Stimulated activated CD8-positive, alpha-beta memory T cell treated with anti-CD3 and anti-CD28 coated beads, Interleukin-7, amount 100 ng/mL, for 4 hours (primary cell): ENCODE data around the gene FHIT.

ENCODE experiments used
- DNase-seq, 2 donors: peaks; one replicate each; pipeline ENCODE4 v3.0.0-alpha.2; 2020; ENCODE audit warnings: low read depth in 2 of 2

Gene FHIT

DNA sequence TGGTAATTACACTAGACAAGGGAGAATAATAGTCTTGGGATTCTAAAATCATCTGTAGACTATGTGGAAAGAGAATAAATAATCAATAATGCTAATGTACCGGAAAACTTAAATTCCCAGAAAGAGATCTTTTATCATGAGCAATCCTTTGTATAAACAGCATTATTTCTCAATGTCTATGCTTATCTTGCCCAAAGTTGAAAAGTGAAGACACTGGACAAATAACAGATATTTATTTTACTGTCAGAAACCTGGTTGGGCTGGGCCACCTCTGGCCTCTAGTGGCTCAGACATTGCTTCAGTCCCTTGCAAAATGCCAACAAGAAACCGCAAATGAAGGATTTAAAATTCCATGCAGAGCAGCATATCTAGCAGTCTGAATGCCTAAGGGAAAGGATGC is 409.9 kb downstream of the FHIT start:
- no peak for DNase-seq

DNA sequence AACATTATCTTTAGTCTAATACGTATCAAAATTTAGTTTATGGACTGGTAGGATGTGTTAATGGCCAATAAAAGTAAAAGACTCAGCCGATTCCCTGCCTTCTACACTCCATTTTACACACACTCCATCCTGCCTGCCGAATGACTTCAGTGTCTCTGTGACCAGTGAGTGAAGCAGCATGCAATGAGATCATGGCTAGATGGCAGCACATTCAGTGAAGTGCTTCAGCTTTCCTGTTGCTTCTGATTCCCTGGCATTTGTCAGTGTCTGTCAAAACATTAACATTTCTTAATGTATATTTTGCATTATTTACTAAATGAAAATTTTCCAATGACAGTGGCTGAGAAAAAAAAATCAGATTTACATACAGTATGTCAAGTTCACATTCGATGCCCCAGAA is 412.0 kb downstream of the FHIT start:
- no peak for DNase-seq

- DNase-seq = no peak
Measured at GRCh38 chr3:60835796-60836195, 415.5 kb downstream of the FHIT start.

DNA sequence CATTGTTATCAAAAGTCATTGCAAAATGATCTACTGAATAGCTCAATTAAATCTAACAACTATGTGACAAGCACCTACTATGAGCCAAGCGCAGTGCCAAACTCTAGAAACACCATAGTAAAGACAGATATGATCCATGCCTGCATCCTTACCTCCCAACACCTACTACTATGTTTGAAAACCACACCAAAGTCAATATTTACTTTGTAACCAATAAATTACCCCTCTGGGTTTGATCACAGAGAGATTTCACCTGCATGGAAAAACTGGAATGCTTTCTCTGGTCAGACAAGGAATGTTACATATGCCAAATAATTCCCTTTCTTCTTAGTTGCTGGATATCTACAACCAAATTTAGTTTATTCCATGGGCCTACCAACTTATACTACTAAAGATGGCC is 422.2 kb downstream of the FHIT start:
- no peak for DNase-seq

- DNase-seq = no peak
Measured at GRCh38 chr3:60827666-60828065, 423.6 kb downstream of the FHIT start.

GRCh38 chr3:60826511-60826910 is 424.7 kb downstream of the FHIT start:
- DNase-seq = no peak

- DNase-seq = no peak
Measured at GRCh38 chr3:60812502-60812901, 438.8 kb downstream of the FHIT start.

- DNase-seq = no peak
Measured at GRCh38 chr3:60810881-60811280, 440.4 kb downstream of the FHIT start.

GRCh38 chr3:60809857-60810610 is 441.2 kb downstream of the FHIT start:
- no peak for DNase-seq

DNA sequence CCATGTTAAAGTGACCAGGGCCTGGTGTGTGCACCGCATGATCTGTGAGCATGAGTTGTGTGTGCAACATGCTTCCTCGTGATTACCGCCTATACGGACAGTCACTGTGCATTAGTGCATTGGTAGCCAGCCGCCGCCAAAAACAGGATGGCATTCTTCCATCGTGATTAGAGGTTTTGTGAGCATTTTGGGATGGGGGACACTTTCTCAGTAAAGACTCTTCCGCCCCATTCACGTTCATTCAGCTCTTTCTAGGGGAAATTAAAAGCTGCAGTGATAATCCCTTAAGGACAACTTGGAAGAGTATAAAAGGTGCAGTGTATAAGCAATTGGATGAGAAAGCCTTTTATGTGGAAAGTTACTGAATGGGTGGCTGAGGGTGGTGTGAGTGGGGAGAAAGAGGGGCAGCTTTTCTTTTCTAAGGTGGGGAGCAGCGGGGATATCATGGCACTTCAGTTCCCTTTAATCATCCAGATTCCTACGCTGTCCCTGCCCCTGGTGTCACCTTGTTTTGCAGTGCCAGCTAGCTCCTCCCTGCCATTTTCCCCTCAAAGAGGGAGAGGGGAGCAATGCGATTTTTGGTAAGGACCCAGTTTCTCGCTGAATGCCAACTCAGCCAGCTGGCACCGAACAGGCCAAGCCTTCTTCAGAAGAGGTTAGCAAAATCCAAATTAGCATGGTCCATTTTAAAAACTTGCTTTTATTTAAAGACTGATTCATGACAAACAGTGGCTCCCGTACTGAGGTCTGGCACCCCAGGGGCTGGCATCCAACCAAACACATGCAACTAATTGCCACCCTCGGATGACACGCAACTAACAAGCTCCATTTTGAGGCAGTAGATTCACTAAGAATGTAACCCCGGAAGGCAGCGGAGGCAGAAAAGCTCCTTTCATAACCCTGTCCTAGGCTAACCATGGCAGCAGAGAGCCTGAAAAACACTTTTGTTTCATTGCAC is 447.8 kb downstream of the FHIT start:
- no peak for DNase-seq

- DNase-seq = no peak
Measured at GRCh38 chr3:60801307-60801706, 449.9 kb downstream of the FHIT start.

DNA sequence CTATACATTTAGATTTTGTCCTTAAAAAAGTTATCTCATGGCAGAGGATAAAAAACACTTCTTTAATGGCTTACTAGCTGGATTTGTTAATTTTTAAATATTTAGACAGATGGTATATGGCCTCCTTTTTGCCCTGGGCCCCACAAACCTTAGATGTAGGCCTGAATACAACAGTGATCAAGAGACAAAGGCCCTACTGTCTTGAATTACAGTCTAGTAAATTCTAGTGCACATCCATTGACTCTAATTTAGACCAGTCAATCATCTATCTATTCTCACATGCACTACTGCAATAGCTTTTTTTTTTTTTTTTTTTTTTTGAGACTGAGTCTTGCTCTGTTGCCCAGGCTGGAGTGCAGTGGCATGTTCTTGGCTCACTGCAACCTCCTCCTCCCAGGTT is 452.8 kb downstream of the FHIT start:
- no peak for DNase-seq

DNA sequence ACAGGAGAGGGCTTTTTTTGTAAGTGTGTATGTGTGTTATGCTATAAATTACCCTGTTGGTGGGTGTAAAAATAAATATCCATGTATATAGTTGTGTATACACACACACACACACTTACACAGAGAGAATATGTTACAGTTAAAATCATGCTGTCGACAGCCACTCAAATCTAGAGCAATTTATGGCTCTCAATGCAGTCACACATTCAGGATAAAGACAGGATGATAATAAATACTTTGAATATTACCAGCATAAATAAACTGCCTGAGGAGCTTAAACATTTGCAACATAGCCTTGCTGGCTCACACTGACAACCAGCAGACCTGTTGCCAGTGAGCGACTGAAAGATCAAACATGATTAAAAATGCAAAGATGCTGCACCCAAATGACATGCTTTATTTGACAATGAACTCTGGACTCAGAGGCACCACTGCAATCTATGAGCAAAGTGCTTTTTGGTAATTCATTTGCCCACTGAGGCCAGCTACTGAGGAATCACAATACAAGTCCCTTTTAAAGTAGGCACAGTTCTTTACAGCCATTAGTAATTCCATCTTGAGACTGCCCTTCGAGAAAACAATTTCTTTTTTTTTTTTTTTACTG is 458.9 kb downstream of the FHIT start:
- no peak for DNase-seq

DNA sequence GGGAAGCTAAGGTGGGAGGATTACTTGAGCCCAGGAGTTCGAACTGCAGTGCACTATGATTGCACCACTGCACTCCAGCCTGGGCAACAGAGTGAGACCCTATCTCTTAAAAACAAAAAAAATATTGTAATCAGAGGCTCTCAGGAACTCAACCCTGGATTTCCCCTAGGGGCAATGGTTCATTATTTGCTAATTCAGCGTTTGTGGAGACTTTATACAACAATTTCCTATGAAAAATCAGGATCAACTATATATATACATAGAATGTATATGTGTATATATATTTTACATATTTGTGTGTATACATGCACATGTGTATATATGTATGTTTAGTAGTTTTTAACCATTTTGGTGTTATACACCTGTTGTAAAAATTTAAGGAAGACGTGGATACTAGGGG is 463.1 kb downstream of the FHIT start:
- no peak for DNase-seq

DNA sequence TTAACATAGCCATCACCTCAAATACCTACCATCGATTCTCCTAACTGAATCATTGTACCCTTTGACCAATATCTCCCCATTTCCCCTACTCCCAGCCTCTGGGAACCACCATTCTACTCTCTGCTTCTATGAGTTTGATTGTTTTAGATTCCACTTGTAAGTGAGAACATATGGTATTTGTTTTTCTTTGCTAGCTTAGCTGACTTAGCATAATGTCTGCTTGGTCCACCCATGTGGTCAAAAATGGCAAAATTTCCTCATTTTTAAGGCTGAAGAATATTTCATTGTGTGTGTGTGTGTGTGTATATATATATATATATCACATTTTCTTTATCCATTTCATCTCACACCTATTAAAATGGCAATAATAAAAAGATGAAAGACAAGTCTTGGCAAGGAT is 469.3 kb downstream of the FHIT start:
- DNase-seq = no peak

- DNase-seq = no peak
Measured at GRCh38 chr3:60779637-60780036, 471.6 kb downstream of the FHIT start.

DNA sequence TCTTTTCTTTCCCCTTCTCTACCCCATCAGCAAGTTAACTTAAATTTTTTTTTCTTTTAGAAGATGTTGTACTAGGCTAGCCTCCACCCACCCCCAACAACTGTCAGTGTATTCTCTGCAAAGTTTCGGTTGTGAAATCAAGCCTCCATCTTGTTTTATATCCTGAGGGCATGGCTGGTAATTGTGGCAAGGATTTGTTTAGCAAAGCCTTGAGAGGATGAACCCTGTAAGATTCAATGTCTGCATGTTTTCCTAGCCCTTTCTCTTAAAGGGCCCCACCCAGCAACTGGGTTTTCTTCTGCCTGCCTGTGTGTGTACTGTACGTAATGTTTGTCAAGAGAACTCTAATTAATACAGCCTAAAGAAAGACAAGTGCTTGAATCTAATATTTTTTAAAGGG is 475.3 kb downstream of the FHIT start:
- no peak for DNase-seq

DNA sequence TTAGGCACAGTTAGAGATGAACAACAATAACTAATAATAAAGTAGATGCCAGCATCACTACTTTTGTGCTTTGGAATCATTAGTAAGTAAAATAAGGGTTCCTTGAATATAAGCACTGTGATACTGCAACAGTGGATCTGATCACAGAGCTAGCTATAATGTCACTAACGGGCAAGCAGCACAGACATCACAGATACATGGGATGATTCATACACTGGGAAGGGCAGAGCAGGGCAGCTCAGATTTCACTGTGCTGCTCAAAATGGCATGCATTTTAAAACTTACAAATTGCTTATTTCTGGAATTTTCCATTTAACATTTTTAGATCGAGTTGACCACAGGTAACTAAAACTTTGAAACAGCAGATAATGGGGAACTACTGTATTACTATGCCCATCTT is 476.6 kb downstream of the FHIT start:
- no peak for DNase-seq

DNA sequence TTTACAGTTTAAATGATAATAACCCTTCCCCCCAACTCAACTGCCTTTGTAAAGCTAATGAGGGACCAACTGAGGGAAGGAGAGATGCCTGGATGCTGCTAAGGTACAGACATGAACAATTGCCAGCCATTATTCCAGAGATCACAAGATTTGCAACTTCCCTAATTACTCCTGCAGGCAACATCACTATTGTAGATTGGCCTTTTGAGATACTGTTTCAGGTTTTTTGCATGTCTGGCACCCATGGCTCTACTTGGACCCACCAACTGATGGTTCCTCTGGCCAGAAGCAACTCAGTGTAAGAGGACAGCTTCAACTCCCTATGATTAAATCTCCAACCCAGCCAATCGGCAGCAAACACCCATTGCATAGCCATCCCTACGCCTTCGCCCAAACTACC is 478.7 kb downstream of the FHIT start:
- DNase-seq = no peak

DNA sequence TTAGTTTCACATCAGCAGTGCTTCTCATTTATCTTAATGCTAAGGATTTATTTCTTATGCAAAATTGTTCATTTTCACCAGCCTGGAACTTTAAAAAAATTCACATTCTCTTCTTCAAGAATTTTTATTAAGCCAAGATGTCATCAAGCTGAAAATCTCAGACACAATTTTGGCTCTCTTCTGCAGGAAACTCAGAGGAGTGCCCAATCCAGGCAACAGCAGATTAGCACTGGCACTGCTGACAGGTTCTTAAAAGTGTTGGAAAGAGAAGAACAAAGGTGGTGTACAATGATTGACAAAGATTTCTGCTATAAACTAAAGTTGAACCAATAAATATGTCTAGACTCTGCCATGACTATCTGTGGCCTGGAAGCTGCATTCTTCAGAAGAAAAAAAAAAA is 479.5 kb downstream of the FHIT start:
- no peak for DNase-seq

- DNase-seq = no peak
Measured at GRCh38 chr3:60770532-60770931, 480.7 kb downstream of the FHIT start.

- no peak for DNase-seq
Measured at GRCh38 chr3:60767536-60767935, 483.7 kb downstream of the FHIT start.

DNA sequence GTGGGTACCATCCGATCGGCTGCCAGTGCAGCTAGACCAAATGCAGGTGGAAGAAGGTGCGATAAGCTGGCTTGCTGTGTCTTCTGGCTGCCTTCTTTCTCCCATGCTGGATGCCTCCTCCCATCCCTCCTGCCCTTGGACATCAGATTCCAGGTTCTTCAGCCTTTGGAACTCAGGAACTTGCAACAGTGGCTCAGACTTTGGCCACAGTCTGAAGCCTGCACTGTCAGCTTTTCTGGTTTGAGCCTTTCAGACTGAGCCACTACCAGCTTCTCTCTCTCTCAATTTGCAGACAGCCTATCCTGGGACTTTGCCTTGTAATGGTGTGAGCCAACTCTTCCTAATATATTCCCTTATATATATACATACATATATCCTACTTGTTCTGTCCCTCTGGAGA is 485.5 kb downstream of the FHIT start:
- DNase-seq = no peak
